Breast epithelium (tissue), 4 donors: ENCODE results near the gene BRD2. TPM values are rescaled to one million over a fixed set of nuclear protein-coding genes. Genes with fewer than 3 reads are reported as not detected.

Source experiments
- DNase-seq, 2 donors: peaks; one replicate each; pipeline ENCODE4 v3.0.0-alpha.2; 2019; ENCODE audit warnings: low spot score in 2 of 2
- H3K27ac ChIP-seq, 2 donors: fragments of 200-600 bp; sonication (generic) in 1 of 2; one replicate each; pipeline ENCODE4 v1.5.1; 2016 to 2019; ENCODE audit warnings: mild to moderate bottlenecking in 1 of 2
- H3K27me3 ChIP-seq, 2 donors: fragments of 200-600 bp; sonication (generic) in 1 of 2; one replicate each; pipeline versions ENCODE4 v1.5.1 to v1.6.0; 2017 to 2019; ENCODE audit warnings: control low read depth in 1 of 2, mild to moderate bottlenecking in 1 of 2
- H3K36me3 ChIP-seq: fragments of 200-600 bp; one replicate; pipeline ENCODE4 v1.5.1; 2019
- H3K4me1 ChIP-seq, 2 donors: fragments of 200-600 bp; sonication (generic); one replicate each; pipeline ENCODE4 v1.5.1; 2016 to 2019; ENCODE audit warnings: control low read depth in 1 of 2
- H3K4me3 ChIP-seq, 3 donors: fragments of 200-600 bp; sonication (generic); 1 replicate in 2 of 3; 2 replicates in 1 of 3; pipeline ENCODE4 v1.5.1; 2016 to 2019; ENCODE audit warnings: mild to moderate bottlenecking in 3 of 3, moderate library complexity in 2 of 3
- H3K9me3 ChIP-seq, 2 donors: fragments of 200-600 bp; sonication (generic) in 1 of 2; one replicate each; pipeline ENCODE4 v1.5.1; 2016 to 2019; ENCODE audit warnings: control low read depth in 1 of 2
- POLR2A ChIP-seq: fragments of 450-650 bp; IDR thresholded peaks from one replicate; pipeline ENCODE4 v1.6.1; 2016; ENCODE audit warnings: antibody characterized with exemption, mild to moderate bottlenecking, moderate library complexity
- POLR2AphosphoS5 ChIP-seq, 3 donors: sonication (generic); formaldehyde crosslinking; IDR thresholded peaks; one replicate each; pipeline ENCODE4 v1.6.1; 2017; ENCODE audit warnings: antibody characterized with exemption in 3 of 3
- intact Hi-C: fragments of 100-400 bp; cut with DNase I; formaldehyde crosslinking; loops from one replicate; pipeline ENCODE4 v1.15.1; 2023; ENCODE audit warnings: low total_unique reads
- total RNA-seq, 3 donors: library from RNA; depleted of rRNA; stranded (reverse); fragments of >200 nt; gene quantifications; one replicate each; pipeline ENCODE4 v1.1.0, GENCODE V29; 2016
- TF ChIP-seq, protein P1 (sequence below), 3 donors: fragments of 450-650 bp; IDR thresholded peaks; one replicate each; pipeline ENCODE4 v1.5.1; 2016 to 2017; ENCODE audit warnings: antibody characterized with exemption in 3 of 3, mild to moderate bottlenecking in 3 of 3, moderate library complexity in 3 of 3

Gene BRD2
- 100 to 1,000 TPM; 111 to 159 (median 122) TPM for total RNA-seq

GRCh38 chr6:32968093-32968866 lies at the start of gene BRD2:
TSS of gene BRD2 (plus strand) at chr6:32968594. CDS start at chr6:32972899, 4,305 bp downstream.
- intact Hi-C loops, result no loop called here

DNA sequence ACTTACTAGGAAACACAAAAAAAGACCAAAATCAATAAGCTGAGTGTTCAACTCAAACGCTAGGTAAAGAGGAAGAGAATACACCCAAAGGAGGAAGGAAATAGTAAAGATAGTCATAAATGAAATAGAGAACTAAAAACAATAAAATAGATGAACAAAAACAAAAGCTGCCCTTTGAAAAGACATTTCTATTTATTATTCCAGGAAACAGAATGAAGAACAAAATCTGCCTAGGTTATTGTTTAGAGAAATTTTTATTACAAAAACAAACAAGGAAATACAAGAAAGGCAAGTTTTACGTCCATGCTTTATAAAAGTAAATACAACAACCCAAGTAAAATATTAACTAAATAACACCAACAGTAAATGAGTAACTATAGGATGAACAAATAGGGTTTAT lies 47.7 kb upstream of the BRD2 start:
- Histone ChIP-seq H3K27me3 (no peaks in the 10 kb centered on the region), H3K4me1 (no peaks in the 10 kb centered on the region), H3K4me3 (no peak overlapping the region), H3K36me3 (no peaks in the 10 kb centered on the region), H3K9me3 (no peaks in the 10 kb centered on the region), H3K27ac (no peak overlapping the region)
- no peak for DNase-seq
- intact Hi-C loops, result no loop called here
- TF ChIP-seq, protein P1, sequence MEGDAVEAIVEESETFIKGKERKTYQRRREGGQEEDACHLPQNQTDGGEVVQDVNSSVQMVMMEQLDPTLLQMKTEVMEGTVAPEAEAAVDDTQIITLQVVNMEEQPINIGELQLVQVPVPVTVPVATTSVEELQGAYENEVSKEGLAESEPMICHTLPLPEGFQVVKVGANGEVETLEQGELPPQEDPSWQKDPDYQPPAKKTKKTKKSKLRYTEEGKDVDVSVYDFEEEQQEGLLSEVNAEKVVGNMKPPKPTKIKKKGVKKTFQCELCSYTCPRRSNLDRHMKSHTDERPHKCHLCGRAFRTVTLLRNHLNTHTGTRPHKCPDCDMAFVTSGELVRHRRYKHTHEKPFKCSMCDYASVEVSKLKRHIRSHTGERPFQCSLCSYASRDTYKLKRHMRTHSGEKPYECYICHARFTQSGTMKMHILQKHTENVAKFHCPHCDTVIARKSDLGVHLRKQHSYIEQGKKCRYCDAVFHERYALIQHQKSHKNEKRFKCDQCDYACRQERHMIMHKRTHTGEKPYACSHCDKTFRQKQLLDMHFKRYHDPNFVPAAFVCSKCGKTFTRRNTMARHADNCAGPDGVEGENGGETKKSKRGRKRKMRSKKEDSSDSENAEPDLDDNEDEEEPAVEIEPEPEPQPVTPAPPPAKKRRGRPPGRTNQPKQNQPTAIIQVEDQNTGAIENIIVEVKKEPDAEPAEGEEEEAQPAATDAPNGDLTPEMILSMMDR (IDR thresholded peaks at IDR 0.05), result no peak
- TF ChIP-seq POLR2A (no peak), POLR2AphosphoS5 (IDR thresholded peaks at IDR 0.05) (no peak)

More at GRCh38 chr6:32968093-32968866, at the start of gene BRD2:
- TF ChIP-seq POLR2A (peak; percentile 92), POLR2AphosphoS5 (IDR thresholded peaks at IDR 0.05) (peak; percentile 86 to 93 (median 88))
- TF ChIP-seq, protein P1 (IDR thresholded peaks at IDR 0.05), result no peak
- H3K9me3 ChIP-seq, result no peaks in the 10 kb centered on the region
- H3K27me3 ChIP-seq, result no peaks in the 10 kb centered on the region
- no peaks in the 10 kb centered on the region for H3K36me3 ChIP-seq
- DNase-seq, result peak; percentile 95 to 97
- peak within 1 kb of the TSS; percentile 84 to 91 (median 85) for H3K4me3 ChIP-seq
- peak within 1 kb of the TSS; percentile 96 to 100 for H3K27ac ChIP-seq
- H3K4me1 ChIP-seq, result no peaks in the 10 kb centered on the region

- Histone ChIP-seq H3K27ac (no peak overlapping the region), H3K4me1 (no peaks in the 10 kb centered on the region), H3K27me3 (no peaks in the 10 kb centered on the region), H3K36me3 (no peaks in the 10 kb centered on the region), H3K9me3 (no peaks in the 10 kb centered on the region), H3K4me3 (no peak overlapping the region)
- no peak for DNase-seq
- intact Hi-C loops, result no loop called here
- TF ChIP-seq POLR2A (no peak), POLR2AphosphoS5 (IDR thresholded peaks at IDR 0.05) (no peak)
- TF ChIP-seq, protein P1 (IDR thresholded peaks at IDR 0.05), result no peak
Measured at GRCh38 chr6:32922083-32922482, 46.3 kb upstream of the BRD2 start.

GRCh38 chr6:32931211-32931610 lies 37.2 kb upstream of the BRD2 start:
- Histone ChIP-seq H3K9me3 (no peaks in the 10 kb centered on the region), H3K36me3 (no peaks in the 10 kb centered on the region), H3K4me3 (no peak overlapping the region), H3K27me3 (no peaks in the 10 kb centered on the region), H3K4me1 (no peaks in the 10 kb centered on the region), H3K27ac (no peak overlapping the region)
- TF ChIP-seq, protein P1 (IDR thresholded peaks at IDR 0.05), result no peak
- TF ChIP-seq POLR2AphosphoS5 (IDR thresholded peaks at IDR 0.05) (no peak), POLR2A (no peak)
- no peak for DNase-seq
- intact Hi-C loops, result no loop called here

GRCh38 chr6:32932132-32932868 lies 36.1 kb upstream of the BRD2 start:
- Histone ChIP-seq H3K4me1 (no peaks in the 10 kb centered on the region), H3K27me3 (no peaks in the 10 kb centered on the region), H3K9me3 (no peaks in the 10 kb centered on the region), H3K27ac (no peak overlapping the region), H3K36me3 (no peaks in the 10 kb centered on the region), H3K4me3 (no peak overlapping the region)
- intact Hi-C loops, result no loop called here
- TF ChIP-seq POLR2A, result no peak
- DNase-seq, result no peak
